WTC11 (cell line): ENCODE results near the gene PCDHA5.

Experiments
- ATF2 ChIP-seq: sonication (generic); formaldehyde crosslinking; IDR thresholded peaks from 2 replicates; pipeline ENCODE4 v1.8.1; 2022; ENCODE audit warnings: low read depth, missing genetic modification reagents, borderline replicate concordance
- E2F1 ChIP-seq: sonication (generic); formaldehyde crosslinking; IDR thresholded peaks from 2 replicates; pipeline ENCODE4 v1.8.0; 2022; ENCODE audit warnings: mild to moderate bottlenecking, missing genetic modification reagents
- NR2C2 ChIP-seq: sonication (generic); formaldehyde crosslinking; IDR thresholded peaks from 2 replicates; pipeline ENCODE4 v1.8.0; 2022; ENCODE audit warnings: mild to moderate bottlenecking, missing genetic modification reagents
- NR3C1 ChIP-seq: sonication (generic); formaldehyde crosslinking; conservative IDR thresholded peaks from 2 replicates; pipeline ENCODE4 v1.8.1; 2023; ENCODE audit warnings: low read depth, mild to moderate bottlenecking, missing genetic modification reagents
- SMAD3 ChIP-seq: sonication (generic); formaldehyde crosslinking; IDR thresholded peaks from 2 replicates; pipeline ENCODE4 v1.8.0; 2022; ENCODE audit warnings: missing genetic modification reagents, mild to moderate bottlenecking, borderline replicate concordance
- SP1 ChIP-seq: sonication (generic); formaldehyde crosslinking; conservative IDR thresholded peaks from 2 replicates; pipeline ENCODE4 v1.8.1; 2022; ENCODE audit warnings: missing genetic modification reagents
- TCF7 ChIP-seq: sonication (generic); formaldehyde crosslinking; IDR thresholded peaks from 2 replicates; pipeline ENCODE4 v1.8.0; 2022; ENCODE audit warnings: mild to moderate bottlenecking, low read depth, missing genetic modification reagents, moderate library complexity
- ZNF671 ChIP-seq: fragments of 250-450 bp; sonication (Bioruptor Pico); IDR thresholded peaks from 2 replicates; pipeline ENCODE4 v1.8.0; 2021; ENCODE audit warnings: mild to moderate bottlenecking
- TF ChIP-seq, protein P1 (sequence below): sonication (generic); formaldehyde crosslinking; IDR thresholded peaks from 2 replicates; pipeline ENCODE4 v1.8.1; 2022; ENCODE audit warnings: low read depth, mild to moderate bottlenecking, moderate library complexity, missing genetic modification reagents, borderline replicate concordance
- TF ChIP-seq, protein P2 (sequence below): fragments of 200-600 bp; IDR thresholded peaks from 2 replicates; pipeline ENCODE4 v1.8.0; 2022; ENCODE audit warnings: antibody characterized with exemption

GRCh38 chr5:140821375-140822280 is at the start of gene PCDHA5:
- TF ChIP-seq SMAD3 (CRISPR knock-in tag) (no peak), SP1 (CRISPR knock-in tag) (no peak), E2F1 (CRISPR knock-in tag) (no peak), ZNF671 (CRISPR knock-in tag) (no peak), NR3C1 (no peak), TCF7 (CRISPR knock-in tag) (no peak), NR2C2 (CRISPR knock-in tag) (no peak), ATF2 (CRISPR knock-in tag) (no peak)
- TF ChIP-seq, protein P1, sequence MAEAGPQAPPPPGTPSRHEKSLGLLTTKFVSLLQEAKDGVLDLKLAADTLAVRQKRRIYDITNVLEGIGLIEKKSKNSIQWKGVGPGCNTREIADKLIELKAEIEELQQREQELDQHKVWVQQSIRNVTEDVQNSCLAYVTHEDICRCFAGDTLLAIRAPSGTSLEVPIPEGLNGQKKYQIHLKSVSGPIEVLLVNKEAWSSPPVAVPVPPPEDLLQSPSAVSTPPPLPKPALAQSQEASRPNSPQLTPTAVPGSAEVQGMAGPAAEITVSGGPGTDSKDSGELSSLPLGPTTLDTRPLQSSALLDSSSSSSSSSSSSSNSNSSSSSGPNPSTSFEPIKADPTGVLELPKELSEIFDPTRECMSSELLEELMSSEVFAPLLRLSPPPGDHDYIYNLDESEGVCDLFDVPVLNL (CRISPR knock-in tag), result no peak
- TF ChIP-seq, protein P2, sequence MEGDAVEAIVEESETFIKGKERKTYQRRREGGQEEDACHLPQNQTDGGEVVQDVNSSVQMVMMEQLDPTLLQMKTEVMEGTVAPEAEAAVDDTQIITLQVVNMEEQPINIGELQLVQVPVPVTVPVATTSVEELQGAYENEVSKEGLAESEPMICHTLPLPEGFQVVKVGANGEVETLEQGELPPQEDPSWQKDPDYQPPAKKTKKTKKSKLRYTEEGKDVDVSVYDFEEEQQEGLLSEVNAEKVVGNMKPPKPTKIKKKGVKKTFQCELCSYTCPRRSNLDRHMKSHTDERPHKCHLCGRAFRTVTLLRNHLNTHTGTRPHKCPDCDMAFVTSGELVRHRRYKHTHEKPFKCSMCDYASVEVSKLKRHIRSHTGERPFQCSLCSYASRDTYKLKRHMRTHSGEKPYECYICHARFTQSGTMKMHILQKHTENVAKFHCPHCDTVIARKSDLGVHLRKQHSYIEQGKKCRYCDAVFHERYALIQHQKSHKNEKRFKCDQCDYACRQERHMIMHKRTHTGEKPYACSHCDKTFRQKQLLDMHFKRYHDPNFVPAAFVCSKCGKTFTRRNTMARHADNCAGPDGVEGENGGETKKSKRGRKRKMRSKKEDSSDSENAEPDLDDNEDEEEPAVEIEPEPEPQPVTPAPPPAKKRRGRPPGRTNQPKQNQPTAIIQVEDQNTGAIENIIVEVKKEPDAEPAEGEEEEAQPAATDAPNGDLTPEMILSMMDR, result no peak
